ENCODE measurements around the gene UCK2.

Gene UCK2

DNA sequence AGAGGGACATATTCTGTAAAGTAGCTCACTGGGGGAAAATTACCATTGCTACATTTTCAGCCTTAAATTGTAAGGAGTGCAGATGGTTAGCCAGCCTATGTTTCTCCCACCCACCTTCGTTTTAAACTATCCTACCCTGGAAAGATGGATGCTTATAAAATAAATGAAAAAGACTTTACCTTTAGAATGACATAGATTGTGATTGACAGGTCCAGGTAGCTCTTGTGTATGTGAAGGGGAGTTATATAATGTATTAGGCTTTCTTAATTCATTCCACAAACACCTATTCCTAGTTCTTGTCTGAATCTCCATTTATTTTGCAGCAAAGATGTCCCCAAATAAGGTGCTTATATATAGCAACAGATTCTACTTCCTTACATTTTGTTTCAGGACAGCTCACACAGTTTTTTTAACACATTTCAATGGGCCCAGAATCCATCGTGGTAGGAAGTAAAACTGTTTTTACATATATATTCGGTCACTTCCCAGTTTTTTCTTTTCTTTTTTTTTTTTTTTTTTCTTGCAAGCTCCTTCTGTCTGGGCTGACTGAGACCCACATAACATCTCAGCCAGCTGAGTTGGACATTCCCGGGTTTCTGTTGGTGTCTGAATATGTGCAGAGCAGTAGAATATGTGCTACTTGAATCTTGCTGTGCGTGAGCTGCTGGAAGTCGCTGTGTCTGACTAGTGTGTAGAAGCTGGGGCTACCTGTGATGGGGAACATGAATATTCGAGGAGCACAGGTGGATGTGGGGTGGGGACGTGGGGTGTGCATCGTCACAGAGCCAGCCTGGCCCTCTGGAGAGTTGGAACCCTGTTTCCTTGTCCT, 27.8 kb downstream of the UCK2 start:
- DNase-seq (ENCODE audit: low read depth): no peak

DNA sequence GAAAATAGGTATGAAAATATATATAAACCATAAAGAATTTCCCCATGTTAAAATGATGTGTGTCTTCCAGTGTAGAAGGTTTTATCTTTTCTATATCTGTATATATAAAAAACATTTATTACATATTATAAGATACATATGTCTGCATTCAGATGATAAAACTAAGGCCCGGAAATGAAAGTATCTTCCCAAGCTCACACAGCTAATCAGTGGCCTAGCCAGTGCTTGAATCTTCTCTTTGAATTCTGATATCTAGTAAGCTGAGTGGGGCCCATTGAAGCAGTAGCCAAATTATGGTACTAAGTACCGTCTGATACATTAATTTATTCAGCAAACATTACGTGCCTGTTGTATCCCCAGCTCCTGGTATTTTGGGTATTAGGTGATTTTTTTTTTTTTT, 28.6 kb downstream of the UCK2 start:
- DNase-seq (ENCODE audit: low read depth): no peak

DNA sequence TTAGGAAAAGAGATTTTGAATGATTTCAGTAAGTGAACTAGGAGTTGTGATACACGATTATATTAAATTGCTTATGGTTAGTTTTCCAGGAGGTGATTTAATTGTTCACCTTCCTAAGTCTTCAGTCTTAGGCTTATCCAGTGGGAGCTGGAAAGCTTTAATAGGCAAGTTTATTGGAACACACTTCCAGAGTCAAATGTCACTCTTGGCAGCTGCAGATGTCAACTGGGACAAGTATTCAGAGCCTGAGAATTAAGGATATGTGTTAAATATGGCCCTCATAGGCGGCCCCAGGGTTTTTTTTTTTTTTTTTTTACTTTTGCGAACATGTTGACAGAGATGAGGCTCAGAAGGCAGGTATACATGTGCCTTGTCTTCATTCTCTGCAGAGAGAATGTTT, 29.2 kb downstream of the UCK2 start:
- DNase-seq (ENCODE audit: low read depth): no peak

DNA sequence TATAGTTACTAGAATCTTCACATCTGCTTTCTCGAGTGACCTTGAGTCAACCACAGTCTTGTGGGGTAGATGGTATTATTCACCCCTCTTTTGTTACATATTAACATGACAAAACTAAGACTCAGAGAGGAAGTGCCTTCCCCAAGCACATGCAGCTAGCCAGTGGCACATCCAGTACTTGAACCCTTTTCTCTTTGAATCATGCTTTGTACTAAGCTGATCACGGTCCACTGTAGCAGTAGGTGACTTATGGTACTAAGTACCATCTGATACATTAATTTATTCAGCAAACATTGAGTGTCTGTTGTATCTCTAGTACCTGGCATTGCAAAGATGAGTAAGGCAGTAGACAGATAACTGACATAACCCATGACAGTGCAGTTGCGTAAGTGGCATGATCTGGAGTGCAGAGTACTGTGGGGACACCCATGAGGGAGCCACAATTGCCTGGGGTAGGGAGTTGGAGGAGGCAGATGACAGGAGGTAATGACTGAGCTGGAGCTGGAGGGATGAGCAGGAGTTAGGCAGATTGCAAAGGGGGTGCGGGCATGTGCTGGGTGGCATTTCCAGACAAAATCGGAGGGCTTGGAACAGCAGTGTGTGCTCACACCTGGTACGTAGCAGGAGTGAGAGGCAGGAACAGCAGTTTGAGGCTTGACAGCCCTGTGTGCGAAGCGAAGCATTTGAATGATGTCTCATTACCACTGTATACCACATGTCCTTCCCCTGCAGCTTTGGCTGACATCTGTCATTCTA, 29.8 kb downstream of the UCK2 start:
- no peak for DNase-seq (ENCODE audit: low read depth)

DNA sequence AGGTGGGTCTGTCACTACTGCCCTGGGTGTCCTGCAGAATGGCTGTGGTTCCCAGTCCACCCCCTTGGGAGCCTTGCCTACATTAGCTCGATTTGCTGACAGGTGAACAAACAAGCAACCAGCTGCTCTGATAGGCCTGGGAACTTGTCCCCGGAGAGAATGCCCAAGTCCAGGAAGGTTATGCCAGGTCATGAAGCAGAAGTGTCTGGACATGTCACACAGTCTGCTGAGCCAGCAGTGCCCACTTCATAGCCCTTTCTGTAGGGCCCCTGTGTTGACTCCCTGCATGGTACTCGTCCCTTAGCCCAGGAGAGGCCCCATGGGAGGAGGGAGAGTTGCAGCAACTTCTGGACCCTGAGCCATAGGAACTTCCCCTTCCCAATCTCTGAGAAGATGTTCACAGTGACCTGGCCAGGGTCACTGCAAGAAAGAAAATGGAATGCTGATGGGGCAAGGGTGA, 31.0 kb downstream of the UCK2 start:
- DNase-seq (ENCODE audit: low read depth): no peak

DNA sequence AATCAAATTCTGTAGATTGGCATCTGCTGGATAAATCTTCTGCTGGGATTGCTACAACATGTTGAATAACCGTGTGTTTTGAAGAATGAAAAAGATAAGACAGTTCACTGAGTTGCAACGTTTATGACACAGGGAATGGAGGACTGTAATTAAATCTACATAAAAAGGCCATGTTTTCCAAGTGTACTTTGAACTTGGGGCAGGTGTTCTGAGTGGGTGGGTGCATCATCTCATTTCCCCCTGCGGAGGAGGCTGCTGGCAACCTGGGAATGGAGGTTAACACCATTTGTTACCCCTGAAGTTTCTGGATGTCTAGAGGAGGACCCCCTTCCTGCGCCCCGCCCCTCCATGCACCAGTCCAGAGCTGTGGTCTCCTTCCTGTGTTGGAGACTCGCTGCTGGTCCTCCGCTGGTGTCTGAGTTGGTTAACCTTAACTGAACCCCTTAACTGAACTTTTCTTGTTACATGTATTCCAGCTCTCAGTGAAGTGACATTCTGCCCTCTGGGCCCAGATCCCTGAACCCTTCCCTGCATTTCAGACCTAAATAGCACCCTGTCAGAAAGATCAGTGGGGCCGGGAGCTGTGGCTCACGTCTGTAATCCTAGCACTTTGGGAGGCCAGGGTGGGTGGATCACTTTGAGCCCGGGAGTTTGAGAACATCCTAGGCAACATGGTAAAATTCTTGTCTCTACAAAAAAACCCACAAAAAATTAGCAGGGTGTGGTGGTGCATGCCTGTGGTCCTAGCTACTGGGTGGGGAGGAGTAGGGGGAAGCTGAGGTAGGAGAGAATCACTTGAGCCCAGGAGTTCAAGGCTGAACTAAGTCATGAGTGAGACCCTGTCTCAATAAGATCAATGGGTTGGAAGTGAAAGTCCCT, 31.8 kb downstream of the UCK2 start:
- DNase-seq (ENCODE audit: low read depth): no peak

DNA sequence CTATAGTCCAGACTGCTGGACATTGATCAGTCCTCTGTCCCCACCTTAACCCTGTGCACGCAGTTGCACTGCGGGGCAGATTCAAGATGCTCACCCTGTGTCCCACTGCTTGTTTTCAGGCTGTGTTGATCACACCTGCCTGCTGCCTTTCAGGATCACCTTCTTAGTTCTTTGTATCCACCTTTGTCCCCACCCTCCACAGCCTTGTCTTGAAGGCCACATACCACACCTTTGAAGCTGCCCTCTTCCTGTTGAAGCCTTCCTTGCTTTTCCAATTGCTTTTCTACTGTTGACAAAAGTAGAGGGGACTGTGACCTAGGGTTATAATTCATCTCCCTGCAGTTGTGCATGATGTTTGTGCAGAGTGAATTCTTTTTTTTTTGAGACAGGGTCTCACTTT, 32.7 kb downstream of the UCK2 start:
- DNase-seq (ENCODE audit: low read depth): no peak

DNA sequence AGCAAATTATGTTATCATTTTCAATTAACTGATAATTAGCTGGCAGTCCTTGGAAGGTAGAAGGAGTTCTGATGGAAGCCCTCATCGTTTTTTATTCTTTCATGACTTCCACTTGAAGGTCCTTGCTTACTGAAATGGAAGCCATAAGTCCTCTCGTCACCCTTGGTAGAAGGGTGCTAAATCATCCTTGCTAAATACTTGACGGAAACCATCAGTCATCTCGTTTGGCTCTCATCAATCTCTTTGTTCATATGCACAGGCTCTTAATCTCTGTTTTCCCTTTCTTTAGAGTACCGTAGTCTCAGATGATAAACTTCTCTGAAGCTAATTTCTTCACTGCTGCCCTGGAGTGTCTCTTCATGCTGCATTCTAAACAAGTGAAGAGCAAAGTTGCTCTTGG, 34.5 kb downstream of the UCK2 start:
- no peak for DNase-seq (ENCODE audit: low read depth)

DNA sequence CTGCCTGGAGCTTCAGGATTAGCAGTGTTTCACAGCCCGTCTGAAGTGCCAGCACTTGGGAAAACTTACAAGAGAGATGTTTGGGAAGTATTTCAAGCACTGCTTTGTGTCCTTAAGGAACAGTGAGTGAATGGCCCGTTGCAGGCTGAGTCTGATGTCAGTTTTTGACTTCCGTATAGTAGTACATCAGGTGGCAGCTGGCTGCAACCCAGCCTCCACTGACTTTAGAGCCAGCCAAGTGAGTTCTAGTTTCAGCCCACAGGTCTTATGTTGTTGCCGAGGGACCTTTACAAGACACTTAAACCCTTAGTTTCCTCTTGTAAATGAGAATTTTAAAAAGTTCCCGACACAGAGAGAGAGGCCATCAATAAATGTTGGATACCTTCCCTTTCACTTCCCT, 35.0 kb downstream of the UCK2 start:
- DNase-seq (ENCODE audit: low read depth): no peak

DNA sequence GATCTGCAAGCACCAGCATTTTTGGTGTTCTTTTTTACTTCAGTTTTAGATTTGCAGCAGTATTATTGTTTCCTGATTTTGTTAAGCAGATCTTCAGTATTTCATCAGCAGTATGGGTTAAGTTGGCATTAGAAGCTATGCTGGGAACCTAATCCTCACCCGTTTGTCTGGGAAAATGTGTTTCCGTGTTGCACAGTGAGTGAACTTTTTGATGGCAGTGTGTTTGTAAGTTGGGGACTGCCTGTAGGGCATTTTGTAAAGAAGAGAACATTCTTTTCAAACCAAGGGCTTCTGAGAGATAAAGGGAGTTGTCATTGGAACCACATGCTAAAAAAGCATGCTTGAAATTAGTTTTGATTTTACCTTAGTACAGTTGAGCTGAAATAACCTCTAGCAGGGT, 35.9 kb downstream of the UCK2 start:
- no peak for DNase-seq (ENCODE audit: low read depth)

DNA sequence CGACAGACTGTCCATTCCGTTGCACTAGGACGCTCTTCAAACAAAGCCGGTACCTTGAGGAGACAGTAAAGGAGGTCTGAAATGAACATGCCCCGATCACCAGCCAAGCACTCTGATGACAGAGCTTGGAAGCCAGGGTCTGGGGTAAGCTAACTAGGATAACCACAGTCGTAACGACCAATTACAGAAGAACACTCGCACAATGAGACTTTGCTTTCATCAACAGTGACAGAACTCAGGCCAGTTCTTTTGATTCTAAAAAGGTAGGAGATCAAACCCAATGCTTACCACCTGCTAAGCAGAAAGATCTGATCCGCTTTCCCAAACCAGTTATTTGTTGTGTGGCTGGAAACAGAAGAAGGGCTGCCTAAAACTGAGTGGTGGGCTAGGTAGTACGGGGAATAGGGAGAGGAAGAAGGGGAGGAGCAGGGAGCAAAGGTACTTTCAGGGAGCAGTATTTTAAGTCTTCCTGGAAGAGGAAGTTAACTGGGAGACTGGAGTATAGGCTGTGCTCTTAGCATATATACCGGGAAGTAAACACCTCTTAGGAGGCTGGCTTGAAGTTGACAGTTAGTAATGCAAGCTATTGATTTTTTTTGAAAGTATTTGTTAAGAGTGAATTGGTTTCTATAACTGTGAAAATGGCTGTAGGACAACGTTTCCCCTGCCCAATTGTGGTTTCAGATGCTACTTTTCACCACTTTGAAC, 38.4 kb downstream of the UCK2 start:
- DNase-seq (ENCODE audit: low read depth): no peak

DNA sequence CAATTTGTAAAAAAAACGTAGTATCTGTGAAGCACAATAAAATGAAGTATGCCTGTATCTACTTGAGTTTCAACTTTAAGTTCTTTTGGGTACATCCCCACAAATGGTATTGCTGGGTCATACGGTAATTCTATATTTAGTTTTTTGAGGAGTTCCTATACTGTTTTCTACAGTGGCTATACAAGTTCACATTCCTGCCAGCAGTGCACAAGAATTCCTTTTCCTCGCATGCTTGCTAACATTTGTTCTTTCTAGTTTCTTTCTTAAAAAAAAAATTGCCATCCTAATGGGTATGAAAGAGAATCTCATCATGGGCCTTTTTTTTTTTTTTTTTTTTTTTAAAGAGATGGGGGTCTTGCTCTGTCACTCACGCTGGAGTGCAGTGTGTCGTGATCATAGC, 41.9 kb downstream of the UCK2 start:
- DNase-seq (ENCODE audit: low read depth): no peak

DNA sequence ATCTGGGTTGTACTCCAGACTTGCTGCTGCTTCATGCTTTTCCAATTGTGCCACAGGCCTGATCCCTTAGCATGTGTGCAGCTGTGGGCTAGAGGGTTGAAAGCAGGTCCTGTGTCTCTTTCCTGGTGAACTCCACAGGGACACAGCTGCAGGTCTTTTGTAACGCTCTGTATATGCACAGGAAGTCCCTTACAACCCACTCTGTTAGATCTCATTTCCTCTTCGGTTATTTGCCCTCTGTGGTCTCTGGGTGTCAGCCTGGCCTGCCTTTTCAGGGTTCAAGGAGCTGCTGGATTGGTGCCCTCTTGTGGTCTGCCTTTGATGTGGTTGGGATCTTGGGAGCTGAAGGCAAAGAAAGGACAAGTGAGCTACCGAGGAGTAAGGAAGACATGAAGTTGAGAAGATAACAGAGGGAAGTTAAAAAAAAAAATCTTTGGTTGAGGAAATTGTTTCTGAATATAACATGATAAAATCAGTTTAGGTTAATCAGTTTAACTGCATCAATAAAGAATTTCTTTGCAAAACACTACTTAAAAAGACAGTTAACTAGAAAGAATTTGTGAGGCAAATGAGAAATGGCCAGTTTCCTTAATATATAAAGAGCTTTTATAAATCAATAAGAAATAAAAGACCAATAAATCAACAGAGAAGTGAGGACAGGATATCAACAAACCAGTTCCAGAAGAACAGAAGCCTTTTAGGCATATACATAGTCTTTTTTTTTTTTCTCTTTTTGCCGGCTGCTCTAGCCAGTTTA, 44.1 kb downstream of the UCK2 start:
- DNase-seq (ENCODE audit: low read depth): peak; percentile 6

DNA sequence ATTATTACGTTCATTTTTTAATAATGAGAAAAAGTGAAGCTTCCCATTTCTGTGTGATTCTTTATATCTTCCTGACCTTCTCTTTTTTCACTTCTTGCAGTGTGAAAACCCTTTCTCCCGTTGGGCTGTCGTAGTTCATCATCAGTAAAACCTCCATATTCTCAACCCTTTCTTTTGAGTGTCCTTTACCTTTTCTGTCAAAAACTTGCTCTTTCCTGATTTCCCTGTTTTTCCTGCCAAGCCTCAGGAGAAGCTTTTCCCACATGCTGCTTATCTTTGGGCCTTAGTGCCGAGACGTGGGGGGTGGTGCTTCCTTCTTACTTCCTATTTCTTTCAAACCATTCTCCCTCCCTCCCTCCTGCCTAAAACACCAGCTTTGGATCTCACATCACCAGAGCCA, 46.1 kb downstream of the UCK2 start:
- DNase-seq (ENCODE audit: low read depth): no peak

DNA sequence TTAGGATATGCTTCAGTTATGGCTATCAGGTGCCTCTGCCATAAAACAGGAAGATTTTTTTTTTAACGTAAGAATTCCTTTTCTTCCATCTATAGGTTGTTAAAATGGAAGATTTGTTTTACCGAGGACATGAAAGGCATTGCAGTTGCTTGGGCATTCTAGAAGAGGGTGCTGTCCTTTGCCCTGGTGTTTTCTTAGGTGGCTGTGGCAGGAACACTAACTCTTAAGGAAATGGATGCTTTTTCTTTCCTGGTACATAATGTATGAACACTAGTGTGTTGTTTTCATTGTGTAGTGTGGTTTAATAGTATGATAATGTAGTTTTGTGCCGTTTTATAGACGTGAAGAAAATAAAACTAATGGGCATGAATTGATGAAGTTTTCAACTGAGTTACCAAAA, 47.2 kb downstream of the UCK2 start:
- DNase-seq (ENCODE audit: low read depth): no peak

DNA sequence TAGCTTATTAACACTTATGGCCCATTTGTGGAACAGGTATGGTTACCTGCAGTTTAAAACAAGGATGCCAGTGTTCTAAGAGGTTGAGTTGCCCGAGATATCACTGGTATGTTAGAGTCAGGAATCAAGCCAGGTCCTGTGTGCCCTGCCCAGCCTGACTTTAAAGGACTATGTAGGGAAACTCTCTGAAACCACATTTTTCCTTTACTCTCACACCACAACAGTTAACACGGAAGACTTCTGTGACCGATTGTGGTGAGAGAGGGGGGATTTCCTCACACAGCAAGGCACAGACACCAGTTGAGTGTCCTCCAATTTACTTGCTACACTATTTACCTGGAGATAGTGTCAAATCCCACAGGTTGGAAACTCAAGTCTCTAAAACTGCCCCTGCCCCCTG, 47.8 kb downstream of the UCK2 start:
- no peak for DNase-seq (ENCODE audit: low read depth)

DNA sequence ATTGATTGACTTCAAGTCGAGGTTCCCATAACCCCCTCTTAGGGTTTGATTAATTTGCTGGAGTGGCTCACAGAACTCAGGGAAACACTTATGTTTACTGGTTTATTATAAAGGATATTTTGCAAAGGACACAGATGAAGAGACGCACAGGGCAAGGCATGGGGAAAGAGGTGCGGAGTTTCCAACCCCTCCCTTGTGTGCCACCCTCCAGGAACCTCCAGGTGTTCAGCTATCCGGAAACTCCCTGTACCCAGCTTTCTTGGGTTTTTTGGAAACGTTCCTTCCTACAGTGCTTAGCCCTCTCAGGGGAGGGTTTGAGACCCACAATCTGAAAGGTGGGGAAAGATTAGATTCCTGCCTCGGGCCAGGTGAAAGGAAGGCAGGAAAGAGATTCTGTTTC, 48.2 kb downstream of the UCK2 start:
- no peak for DNase-seq (ENCODE audit: low read depth)

DNA sequence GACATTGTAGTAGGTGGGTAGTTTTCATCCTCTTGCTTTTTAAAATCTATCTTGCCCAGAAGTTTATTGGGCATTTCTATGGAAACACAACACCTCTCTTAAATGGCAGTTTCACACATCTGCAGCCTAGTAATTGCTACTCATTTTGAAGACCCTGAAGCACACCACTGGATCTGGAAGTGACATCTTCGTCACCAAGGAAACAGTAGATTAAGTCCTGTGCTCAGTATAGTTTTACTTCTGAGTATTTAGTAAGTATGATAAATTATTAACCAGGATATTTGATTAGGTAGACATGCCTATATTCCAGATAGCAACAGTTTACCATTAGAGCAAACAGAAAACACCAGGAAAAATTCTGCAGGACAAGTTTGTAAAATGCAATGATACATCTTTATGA, 48.7 kb downstream of the UCK2 start:
- DNase-seq (ENCODE audit: low read depth): no peak

DNA sequence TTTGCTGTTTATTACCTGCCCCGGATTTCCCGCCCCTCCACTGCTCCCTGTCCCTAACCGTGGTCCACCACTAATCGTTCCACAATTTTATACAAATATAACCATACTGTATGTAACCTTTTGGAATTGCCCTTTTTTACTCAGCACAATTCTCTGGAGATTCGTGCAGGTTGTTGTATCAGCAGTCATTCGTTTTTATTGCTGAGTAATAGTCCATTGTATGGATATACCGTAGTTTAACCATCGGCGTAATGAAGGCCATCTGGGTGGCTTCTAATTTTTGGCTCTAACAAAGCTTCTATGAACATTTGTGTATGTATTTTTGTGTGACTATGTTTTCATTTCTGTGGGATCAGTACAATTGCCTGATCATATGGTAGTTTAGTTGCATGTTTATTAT, 50.0 kb downstream of the UCK2 start:
- no peak for DNase-seq (ENCODE audit: low read depth)

DNA sequence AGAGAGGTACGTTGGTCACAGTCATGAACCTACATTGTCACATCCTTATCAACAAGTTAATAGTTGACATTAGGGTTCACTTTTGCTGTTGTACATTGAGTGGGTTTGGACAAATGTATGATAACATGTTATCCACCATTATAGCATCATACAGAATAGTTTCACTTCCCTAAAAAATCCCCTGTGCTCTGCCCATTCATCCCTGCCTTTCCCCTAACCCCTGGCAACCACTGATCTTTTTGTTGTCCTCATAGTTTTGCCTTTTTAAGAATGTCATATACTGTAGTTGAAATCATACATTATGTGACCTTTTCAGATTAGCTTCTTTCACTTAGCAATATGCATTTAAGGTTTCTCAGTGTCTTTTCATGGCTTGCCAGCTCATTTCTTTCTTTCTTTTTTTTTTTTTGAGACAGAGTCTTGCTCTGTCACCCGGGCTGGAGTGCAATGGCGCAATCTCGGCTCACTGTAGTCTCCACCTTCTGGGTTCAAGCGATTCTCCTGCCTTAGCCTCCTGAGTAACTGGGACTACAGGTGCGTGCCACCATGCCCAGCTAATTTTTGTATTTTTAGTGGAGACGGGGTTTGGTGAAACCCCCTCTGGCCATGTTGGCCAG, 50.6 kb downstream of the UCK2 start:
- no peak for DNase-seq (ENCODE audit: low read depth)

DNA sequence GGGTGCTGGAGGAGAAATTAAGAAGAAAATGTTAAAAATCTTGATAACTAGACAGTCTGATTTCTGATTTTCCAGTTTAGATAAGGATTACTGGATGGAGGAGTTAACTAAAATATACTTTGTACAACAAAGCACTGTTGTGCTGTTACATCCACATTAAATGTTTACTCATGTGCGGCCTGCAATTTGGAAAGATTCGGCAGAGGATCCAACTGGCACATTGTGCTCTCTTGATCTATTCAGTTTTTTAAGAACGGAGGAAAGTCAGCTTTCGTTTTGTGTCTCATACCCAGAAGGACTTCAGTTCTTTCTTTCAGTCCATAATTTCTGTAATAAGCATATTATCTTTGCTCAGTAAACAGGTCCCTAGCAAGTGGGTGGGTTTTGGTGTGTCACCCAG, 52.5 kb downstream of the UCK2 start:
- no peak for DNase-seq (ENCODE audit: low read depth)

Measured in T-helper 22 cell (primary cell).